ENCODE measurements around the gene NMNAT2.
A peak's percentile ranks its signal among the peaks of the same experiment; 100 is the strongest.
"Not testable (repeated sequence)": the region's sequence is repeated elsewhere in the genome, so short reads cannot be mapped to it uniquely, and the experiment has no call there.

The NMNAT2 gene

DNA sequence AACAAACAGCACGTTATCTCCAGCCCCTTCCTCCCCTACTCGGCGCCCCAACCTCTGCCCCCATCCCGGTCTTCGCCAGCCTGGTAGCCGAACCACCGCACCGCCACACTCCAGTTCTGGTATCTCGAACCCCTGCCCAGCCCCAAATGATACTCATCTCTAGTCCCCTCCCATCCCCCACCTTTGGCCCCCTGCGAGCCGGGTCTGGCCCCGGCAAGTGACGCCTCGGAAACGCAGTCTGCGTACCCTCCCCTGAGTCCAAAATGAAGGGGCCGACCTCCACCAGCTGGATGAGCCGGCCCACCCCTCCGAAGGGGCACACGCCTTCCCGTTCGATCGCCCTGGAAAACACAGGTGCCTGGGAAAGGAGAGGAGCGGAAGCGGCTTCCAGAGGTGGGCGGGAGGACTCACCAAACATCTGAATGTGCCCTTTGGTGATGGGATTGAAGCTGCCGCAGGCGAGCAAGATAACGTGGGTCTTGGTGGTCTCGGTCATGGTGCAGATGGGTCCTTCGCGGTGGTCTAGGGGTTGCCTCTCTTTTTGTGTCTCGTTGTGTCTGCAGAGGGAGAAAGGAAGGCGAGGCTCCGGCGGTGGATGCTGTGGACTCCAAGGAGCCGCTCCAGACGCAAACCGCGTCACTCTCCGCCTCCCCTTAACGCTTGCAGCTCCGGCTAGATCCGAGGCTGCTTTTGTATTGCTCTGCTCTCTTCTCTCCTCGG lies at the start of gene NMNAT2:
Gene NMNAT2 (minus strand): TSS at position 609 of the 720 bp plus-strand sequence. CDS start 113 bp downstream, at position 496.
- peak; percentile 37 for DNase-seq

DNA sequence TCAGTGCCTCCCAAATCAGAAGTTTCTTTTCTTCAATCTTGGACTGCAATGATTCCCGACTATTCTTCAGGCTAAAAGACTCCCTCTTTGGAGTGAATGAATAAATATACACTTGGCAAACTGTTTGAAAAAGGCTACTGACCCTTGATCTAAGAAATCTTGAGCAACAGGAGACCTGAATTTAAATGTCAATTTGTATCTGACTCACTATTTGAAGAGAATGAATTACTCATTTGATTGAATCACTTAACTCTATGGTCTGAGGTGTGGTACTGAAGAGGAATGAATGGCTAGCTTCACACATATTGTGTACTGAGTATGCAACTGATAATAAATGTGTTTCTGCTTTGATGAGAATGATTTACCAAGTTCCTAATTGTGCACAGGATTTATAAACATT lies 49.5 kb upstream of the NMNAT2 start:
- DNase-seq, result no peak

DNA sequence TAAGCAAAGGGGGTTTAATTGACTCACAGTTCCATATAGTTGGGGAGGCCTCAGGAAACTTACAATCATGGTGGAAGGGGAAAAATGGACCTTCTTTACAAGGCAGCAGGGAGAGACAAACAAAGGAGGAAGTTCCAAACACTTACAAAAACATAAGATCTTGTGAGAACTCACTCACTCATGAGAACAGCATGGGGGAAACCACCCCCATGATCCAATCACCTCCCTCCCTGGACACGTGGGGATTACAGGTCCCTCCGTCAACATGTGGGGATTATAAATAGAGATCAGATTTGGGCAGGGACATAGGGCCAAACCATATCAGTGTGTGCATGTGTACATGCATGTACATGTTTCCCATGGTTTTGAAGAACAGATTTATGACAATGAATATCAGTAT lies 48.6 kb upstream of the NMNAT2 start:
- no peak for DNase-seq

DNA sequence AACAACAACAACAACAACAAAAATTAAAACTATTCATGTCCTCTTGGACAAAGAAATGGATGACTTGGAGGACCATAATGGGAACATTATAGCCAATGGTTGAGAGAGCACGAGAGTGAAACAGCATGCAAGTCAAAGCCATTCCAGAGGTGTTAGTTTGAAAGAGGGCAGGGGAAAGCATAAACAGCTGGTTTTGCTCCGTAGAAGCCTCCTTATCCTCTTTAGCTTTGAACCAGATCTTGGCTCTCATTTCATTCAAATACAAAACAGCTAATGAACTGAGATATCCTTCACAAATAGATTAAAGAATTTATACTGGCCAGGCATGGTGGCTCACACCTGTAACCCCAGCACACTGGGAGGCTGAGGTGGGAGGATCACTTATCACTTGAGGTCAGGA lies 45.4 kb upstream of the NMNAT2 start:
- DNase-seq, result no peak

DNA sequence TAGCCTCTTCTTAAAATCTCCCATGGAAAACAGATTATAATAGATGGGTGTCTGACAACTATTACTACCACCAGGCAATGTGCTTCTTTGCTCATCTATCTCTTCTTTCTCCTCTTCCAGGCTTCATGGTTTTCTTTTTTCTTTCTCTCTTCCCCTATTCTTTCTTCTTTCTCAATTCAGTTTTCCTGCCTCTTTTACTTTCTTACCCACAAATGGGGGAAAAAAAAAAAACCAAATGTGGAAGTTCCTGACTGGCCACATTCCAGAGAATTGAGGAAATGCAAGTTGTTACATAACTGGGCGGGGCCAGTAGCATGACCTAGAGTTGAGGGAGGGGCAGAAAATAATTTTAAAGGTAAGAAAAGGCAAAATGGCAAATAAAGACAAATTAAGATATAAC lies 43.2 kb upstream of the NMNAT2 start:
- DNase-seq, result no peak

DNA sequence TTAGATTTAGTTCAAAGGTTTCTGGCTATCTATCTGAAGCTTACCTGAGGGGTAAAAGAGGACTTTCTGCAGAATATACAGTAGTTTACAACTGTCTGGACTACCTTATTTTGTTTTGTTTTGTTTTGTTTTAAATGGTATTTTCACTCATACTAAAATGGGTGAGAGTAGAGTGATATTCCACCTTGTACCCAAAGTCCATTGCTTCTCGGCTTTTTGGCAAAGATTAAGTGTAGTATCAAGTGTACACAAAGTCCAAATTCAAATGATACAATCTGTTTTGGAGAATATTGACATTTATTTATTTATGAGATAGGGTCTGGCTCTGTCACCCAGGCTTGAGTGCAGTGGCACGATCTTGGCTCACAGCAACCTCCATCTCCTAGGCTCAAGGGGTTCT lies 42.4 kb upstream of the NMNAT2 start:
- no peak for DNase-seq

DNA sequence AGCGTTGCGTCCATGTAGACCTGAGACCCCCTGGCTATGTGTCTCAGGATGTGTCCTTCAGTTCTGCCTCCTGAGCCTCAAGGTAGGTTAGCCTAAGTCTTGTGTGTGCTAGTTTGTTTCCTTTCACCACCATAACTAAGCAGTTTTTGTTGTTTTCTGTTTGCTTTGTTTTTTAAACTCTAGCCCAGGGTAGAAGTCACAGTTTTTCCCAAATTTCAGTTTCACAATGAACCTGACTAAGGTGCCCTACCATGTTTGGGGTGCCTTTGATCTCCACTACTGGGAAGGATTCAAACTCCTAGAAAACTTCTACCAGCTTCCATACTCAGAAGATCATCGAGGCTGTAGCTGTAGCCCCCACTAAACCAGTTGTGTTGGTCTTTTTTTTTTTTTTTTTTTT lies 39.3 kb upstream of the NMNAT2 start:
- DNase-seq, result no peak

DNA sequence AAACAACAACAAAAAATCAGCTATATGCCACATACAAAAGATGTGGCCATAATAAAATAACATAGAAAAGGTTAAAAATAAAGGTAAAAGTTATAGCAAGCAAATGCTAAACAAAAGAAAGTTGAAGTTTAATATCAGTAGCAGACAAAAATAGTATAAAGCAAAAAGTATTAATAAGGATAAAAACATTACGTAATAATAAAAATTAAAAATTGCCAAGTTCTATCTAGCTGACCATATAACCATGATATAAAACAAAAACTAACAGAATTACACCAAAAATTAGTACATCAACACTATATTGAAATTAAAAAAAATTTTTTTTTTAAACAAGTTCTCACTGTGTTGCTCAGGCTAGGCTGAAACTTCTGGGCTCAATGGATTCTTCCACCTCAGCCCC lies 38.6 kb upstream of the NMNAT2 start:
- no peak for DNase-seq

DNA sequence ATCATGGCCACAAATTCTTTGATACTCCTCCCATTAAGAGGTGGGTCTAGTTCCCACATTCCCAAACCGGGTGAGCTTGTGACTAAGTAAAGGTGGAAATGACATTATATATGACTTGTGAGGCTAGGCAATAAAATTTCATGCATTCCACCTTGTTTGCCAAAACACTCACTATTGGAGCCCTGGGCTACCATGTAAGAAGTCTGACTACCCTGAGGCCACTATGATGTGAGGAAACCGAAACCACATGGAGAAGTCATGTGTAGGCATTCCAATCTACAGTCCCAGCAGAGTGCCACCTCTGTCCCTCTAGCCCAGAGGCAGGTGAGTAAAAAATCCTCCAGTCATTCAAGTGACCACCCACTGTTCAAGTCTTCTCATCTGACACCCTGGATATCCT lies 36.2 kb upstream of the NMNAT2 start:
- DNase-seq, result no peak

DNA sequence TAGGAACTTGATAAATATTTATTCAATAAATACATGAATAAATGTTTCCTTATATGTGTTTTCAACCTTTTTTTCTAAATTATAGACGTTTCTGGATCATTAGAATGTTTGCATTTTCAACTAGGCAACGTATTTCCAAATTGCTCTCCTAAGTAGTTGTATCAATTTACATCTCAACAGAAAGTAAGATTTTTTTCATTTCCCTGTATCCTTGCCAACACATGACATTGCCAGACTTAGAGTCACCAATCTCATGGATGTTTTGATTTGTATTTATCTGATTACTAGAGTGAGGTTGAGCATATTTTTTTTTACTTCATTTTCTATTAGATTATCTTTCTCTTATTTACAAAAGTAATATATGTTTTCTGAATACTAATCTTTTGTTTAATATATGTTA lies 31.9 kb upstream of the NMNAT2 start:
- no peak for DNase-seq

DNA sequence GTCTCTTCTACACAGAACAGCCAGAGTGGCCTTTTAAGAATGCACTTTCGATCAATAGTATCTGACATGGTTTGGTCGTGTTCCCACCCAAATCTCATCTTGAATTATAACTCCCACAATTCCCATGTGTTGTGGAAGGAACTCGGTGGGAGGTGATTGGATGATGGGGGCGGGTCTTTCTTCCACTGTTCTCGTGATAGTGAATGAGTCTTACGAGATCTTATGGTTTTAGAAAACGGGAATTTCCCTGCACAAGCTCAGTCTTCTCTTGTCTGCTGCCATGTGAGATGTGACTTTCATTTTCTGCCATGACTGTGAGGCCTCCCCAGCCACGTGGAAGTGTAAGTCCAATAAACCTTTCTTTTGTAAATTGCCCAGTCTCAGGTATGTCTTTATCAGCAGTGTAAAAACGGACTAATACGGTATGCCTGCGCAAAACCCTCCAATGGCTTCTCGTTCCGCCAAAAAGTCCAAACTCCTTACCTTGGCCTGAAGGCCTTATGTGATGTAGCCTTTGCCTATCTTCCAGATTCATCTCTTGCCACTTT lies 31.1 kb upstream of the NMNAT2 start:
- DNase-seq, result no peak

DNA sequence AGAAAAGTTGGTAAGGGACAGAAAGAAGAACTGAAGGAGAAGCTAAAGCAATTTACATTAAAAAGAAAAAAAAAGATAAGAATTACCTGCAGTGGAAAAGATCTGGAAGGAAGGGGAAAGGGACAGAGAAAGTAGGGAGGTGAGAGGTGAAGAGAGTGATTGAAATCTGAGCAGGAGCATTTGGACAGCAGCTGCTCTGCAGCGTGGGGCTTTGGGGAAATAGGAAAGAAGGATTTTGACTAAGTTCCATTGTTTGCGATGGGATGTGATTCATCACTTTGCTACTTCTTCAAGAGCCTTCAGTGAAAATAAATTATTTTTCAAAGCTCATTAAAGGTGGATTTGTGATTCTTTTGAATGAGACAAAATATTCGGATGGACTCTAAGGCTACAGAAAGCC lies 26.1 kb upstream of the NMNAT2 start:
- DNase-seq, result no peak

DNA sequence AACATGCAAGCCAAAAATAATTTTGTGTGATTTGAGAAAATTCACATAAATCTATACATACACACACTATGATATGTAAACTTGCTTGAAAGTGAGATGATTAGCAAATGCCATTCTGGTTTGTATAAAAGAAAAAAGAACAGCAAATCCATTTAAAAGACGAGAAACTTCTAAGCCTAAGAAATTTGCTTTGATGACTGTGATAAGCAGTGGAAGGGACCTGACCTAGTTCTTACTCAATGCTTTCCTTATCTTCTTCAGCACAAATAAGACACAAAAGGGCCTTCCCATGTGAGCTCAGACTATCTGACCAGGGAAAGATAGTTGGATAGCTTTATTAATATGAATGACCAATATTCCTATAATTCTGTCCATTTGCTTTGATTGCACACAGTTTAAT lies 25.3 kb upstream of the NMNAT2 start:
- DNase-seq, result no peak

DNA sequence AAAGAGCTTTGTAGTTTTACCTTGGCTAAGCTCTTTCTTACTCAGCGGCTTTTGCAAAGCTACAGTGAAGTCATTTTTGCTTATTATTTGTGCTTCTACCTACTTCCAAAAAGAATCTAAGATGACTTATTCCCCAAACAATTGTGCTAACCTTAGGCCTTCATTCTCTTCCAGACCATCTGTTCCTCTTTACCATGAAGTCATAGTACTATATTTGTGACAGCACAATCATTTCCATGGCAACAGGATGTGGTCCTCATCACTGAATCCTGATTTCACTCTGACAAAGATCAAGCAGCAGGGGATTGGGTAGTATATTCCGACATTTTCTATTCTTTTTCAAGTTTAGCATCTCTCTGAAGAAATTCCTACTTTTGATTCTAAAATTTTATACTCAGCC lies 24.8 kb upstream of the NMNAT2 start:
- DNase-seq, result no peak

DNA sequence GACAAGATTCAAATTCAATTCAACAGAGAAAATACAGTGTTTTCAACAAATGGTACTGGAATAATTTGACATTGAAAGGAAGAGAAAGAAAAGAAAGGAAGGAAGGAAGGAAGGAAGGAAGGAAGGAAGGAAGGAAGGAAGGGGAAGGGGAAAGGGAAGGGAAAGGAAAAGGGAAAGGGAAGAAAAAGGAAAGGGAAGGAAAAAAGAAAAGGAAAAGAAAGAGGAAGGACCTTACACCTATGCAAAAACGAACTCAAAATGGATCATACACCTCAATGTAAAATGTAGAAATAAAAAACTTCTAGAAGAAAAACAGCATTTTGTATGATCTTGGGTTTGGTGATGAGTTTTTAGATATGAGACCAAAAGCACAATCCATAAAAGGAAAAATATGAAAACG lies 19.9 kb upstream of the NMNAT2 start:
- DNase-seq, result no peak

DNA sequence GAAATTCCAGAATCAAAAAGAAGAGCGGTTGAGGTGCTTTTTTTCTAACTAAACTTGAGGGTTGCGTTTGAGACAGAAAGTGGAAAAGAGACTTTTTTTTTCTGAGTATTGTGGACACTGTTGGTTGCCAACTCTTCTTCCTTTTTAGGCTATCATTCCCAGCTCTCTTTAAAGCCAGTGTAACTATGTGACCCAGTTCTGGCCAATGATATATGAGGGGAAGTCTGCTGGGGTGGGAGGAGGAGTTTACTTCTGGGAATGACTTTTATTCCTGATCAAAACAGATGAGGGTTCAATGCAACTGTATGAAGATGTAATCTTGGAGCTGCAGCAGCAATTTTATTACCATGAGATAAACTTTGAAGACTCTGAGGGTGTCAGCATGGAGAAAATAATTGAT lies 17.3 kb upstream of the NMNAT2 start:
- no peak for DNase-seq

DNA sequence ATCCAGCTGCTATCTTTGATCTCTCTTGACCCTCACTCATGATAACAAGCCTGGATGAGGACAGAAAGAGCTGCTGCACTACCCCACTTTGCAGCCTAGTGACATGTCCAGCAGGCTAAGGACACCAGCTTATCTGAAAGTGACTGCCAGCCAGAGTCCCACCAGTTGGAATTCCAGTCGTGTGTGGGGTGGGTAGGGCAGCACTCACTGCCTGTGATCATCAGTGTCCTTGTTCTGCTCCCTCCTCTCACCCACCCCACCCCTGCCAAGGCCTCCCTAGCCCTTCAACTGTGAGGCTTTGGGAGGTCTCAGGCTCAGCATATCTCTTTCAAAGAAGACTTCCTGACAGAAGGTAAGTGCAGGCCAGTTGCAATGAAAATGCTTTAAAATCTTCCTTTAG lies 15.5 kb upstream of the NMNAT2 start:
- DNase-seq, result no peak

DNA sequence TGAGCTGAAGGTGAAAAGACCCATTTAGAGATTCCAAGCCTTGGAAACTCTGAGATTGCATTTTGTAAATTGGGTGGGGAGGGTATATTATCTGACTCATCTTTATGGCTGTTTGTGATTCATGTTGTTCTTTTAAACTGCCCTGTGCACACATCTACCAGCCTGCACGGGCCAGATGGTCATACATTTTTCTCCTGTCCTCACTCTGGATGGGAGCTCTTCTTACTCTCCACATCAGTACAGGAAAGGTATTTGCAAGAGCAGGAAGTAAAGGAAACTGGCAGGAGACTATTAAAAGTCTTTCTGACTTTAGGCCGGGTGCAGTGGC lies 14.3 kb upstream of the NMNAT2 start:
- no peak for DNase-seq

DNA sequence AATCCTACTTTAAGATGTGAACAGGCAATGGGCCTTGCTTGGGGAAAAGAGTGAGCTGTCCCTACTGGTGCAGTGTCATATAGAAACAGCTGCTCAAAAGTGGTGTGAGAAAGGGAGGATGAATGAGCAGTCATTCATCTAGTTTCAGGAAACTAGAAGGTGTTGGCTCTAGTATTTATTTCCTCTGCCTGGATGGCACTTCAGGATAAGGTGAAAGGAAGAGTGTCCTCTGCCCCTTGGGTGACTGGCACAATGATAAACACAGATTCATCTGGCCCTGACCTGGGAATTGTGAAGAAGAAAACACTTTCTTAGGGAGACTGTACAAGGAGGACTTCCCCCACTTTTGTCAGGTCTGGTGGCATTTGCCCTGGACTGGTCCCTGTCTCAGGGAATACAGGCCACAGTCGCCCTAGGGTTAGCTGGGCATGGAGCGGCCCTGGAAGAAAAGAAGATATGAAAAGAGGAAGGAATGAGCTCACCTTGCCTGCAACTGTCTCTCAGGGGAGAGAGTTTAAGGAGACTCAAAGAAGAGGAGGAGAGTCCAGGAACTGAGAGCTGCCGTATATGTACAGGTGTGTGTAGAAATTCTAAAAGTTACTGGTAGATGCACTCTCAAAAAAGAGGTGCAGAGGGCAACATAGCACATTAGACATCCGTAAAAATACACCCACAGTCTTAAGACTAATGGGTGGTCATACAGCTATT lies 13.8 kb upstream of the NMNAT2 start:
- no peak for DNase-seq

DNA sequence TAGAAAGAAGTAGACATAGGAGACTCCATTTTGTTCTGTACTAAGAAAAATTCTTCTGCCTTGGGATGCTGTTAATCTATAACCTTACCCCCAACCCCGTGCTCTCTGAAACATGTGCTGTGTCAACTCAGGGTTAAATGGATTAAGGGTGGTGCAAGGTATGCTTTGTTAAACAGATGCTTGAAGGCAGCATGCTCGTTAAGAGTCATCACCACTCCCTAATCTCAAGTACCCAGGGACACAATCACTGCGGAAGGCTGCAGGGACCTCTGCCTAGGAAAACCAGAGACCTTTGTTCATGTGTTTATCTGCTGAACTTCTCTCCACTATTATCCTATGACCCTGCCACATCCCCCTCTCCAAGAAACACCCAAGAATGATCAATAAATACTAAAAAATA lies 9.4 kb upstream of the NMNAT2 start:
- DNase-seq, result not testable (repeated sequence)

DNA sequence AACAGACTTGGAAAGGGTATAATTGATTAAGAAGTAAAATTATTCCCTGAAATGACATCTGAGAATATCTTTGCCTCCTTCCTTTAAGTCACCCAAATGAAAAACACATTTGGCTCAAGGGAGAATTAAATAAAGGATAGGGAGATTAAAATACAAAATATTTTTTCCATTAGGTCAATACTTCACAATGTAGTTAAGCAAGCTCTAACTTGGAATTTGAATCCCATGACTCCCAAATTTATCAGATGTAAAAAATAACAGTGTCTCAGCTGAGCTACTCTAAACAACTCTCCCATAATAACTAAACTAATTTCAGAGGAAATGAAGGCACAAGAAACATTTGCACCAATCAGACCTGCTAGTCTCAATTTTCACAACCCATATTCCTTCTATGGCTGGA lies 6.5 kb upstream of the NMNAT2 start:
- no peak for DNase-seq

DNA sequence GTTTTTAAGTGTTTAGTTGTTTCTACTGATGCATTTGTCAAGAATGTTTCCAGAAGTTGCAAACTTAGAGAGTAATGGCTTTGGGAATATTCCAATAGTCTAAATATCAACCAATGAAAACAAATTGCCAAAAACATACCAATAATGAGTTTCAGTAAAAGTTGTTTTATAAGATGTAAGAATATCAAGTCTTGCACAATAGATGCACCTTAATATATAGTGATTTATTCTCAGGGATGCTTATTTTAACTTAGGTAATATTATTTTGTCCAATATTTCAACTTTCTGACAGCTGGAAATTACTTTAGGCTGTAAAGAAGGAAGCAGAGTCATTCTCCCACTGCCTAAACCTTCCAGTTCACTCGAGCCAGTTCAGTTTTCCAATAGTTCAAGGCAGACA lies 5.4 kb upstream of the NMNAT2 start:
- no peak for DNase-seq

DNA sequence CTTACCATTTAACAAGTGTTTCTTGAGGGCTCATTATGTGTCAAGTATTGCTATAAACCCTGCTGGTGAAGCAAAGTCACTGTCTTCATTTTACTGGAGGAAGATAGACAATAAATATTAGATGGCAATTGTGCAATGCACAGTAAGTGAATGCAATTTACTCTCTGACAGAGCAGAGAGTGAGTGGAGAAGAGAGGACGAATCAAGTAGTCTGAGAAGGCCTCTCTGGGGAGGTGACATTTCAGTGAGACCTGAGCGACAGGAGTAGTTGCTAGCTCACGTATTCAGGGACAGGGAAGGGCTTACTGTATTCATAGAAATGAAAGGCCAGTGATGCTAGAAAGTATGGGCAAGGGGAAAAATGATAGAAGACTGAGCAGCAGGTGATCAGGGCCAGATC lies 1.2 kb upstream of the NMNAT2 start:
- no peak for DNase-seq

DNA sequence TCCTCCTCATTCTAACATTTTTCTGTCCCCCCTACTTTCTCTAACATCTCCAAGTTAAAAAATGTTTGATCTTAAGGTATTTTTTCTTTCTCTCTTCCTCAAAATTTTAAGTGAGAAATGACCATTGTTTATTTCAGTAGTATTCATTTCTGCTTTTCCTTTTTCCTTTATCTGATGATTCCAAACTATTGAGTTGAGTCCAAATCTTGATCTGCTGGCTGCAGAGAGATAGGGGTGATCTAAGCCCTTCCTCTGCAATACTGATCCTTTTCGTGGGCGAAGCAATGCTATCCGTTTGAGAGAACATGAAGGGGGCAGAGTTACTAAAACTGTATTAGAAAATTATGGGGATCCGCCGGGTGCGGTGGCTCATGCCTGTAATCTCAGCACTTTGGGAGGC lies 516 bp upstream of the NMNAT2 start:
- no peak for DNase-seq

Measured in 8988T (cell line).